Right lung (tissue), 5 donors: ENCODE measurements around the gene MKS1. TPM values are rescaled to one million over a fixed set of nuclear protein-coding genes. Genes with fewer than 3 reads are reported as not detected.

Experiments
- DNase-seq, 2 donors: peaks; one replicate each; pipeline ENCODE4 v3.0.0-alpha.2; 2013
- polyA plus RNA-seq, 5 donors: library from polyadenylated mRNA; unstranded; fragments of 120-200 nt; gene quantifications; one replicate each; pipeline versions ENCODE4 v1.2.1 to v1.2.3, GENCODE V29; 2013; ENCODE audit warnings: inconsistent platforms in 1 of 5, low replicate concordance in 1 of 5; ENCODE audit not compliant: insufficient read length in 5 of 5, insufficient read depth in 1 of 5

MKS1 gene
- polyA plus RNA-seq, 5 donors = 32.7 to 44.5 (median 40.4) TPM

GRCh38 chr17:58205936-58206335 is 13.1 kb downstream of the MKS1 start:
- DNase-seq = no peak

GRCh38 chr17:58204796-58205195 is 14.3 kb downstream of the MKS1 start:
- DNase-seq = no peak

- DNase-seq = no peak
Measured at GRCh38 chr17:58202859-58203258, 16.2 kb downstream of the MKS1 start.

- no peak for DNase-seq
Measured at GRCh38 chr17:58200024-58200633, 18.9 kb downstream of the MKS1 start.

GRCh38 chr17:58196610-58197009 is 22.4 kb downstream of the MKS1 start:
- DNase-seq = no peak

- DNase-seq = no peak
Measured at GRCh38 chr17:58195518-58196123, 23.4 kb downstream of the MKS1 start.

GRCh38 chr17:58193641-58194255 is 25.3 kb downstream of the MKS1 start:
- no peak for DNase-seq

- DNase-seq = no peak
Measured at GRCh38 chr17:58192612-58193011, 26.4 kb downstream of the MKS1 start, which contains the start of gene EPX. EPX (plus strand) TSS chr17:58192726; CDS start chr17:58192847, 121 bp downstream.

GRCh38 chr17:58191241-58191896 is 27.7 kb downstream of the MKS1 start:
- no peak for DNase-seq

- DNase-seq = no peak
Measured at GRCh38 chr17:58189436-58190146, 29.5 kb downstream of the MKS1 start.

- DNase-seq = no peak
Measured at GRCh38 chr17:58187675-58188074, 31.4 kb downstream of the MKS1 start.

GRCh38 chr17:58187063-58187462 is 32.0 kb downstream of the MKS1 start:
- DNase-seq = no peak

- no peak for DNase-seq
Measured at GRCh38 chr17:58186591-58186990, 32.5 kb downstream of the MKS1 start.

GRCh38 chr17:58184986-58185761 is 33.9 kb downstream of the MKS1 start:
- DNase-seq = no peak

GRCh38 chr17:58184308-58184985 is 34.6 kb downstream of the MKS1 start:
- no peak for DNase-seq

- DNase-seq = no peak
Measured at GRCh38 chr17:58183514-58183913, 35.5 kb downstream of the MKS1 start.

GRCh38 chr17:58181796-58182195 is 37.3 kb downstream of the MKS1 start:
- no peak for DNase-seq

GRCh38 chr17:58176200-58176599 is 42.9 kb downstream of the MKS1 start:
- DNase-seq = no peak

GRCh38 chr17:58174871-58175270 is 44.2 kb downstream of the MKS1 start:
- DNase-seq = no peak

- DNase-seq = no peak
Measured at GRCh38 chr17:58172369-58173071, 46.5 kb downstream of the MKS1 start.
